RWPE1 (cell line): Measurements from ENCODE around the gene CR1.

ENCODE experiments used
- CTCF ChIA-PET: fragments of 350-600 bp; sonication (Branson Sonifier 250); formaldehyde crosslinking; extraction: SDS; loops from one replicate; lab custom pipeline; 2021; lab: Yijun Ruan, JAX
- POLR2A ChIA-PET: fragments of 400-600 bp; formaldehyde crosslinking; extraction: SDS; loops from one replicate; lab custom pipeline; 2020; ENCODE audit warnings: antibody characterized with exemption; ENCODE audit not compliant: low non-redundant PET; lab: Yijun Ruan, JAX
- DNase-seq: peaks from one replicate; pipeline ENCODE4 v3.0.0; 2012; ENCODE audit warnings: low spot score
- H3K27ac ChIP-seq: fragments of 450-650 bp; 2 replicates; pipeline ENCODE4 v1.5.1; 2017
- CTCF ChIP-seq: fragments of 450-650 bp; conservative IDR thresholded peaks from 2 replicates; pipeline ENCODE4 v1.5.1; 2017; ENCODE audit warnings: low read depth, mild to moderate bottlenecking

CR1 gene

GRCh38 chr1:207495801-207496792 lies at the start of gene CR1:
CR1 (plus strand) TSS chr1:207496157; CDS start chr1:207496268, 111 bp downstream.
- CTCF ChIA-PET: interaction anchor here (0.6 to 0.7 kb wide), 2 partner anchors 420 to 1459 kb away, joined by 3 to 4 read pairs; no protein-coding TSS in a partner anchor
- no peak within 1 kb of the TSS for H3K27ac ChIP-seq
- no peak for TF ChIP-seq CTCF
- POLR2A ChIA-PET: no interaction called here
- no peak for DNase-seq

DNA sequence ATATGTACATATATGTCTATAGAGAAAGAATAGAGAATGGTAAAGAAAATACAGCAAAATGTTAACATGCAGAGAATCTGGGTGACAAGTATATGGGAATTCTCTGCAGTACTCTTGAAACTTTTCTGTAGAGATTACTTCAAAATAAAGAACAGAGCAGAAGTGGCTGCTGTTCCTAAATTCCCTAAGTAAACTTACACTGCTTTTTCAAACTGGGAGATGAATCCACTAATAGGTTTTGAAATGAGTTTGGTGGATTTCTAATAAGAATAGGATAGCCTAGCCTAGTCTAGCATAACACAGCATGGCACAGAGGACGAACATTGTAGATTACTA lies 42.3 kb upstream of the CR1 start:
- no peak overlapping the region for H3K27ac ChIP-seq
- ChIA-PET POLR2A (no interaction called here), CTCF (interaction anchor here (1.0 kb wide), 1 partner anchor 49 kb away, joined by 8 read pairs; no protein-coding TSS in a partner anchor)
- no peak for TF ChIP-seq CTCF
- DNase-seq: no peak

DNA sequence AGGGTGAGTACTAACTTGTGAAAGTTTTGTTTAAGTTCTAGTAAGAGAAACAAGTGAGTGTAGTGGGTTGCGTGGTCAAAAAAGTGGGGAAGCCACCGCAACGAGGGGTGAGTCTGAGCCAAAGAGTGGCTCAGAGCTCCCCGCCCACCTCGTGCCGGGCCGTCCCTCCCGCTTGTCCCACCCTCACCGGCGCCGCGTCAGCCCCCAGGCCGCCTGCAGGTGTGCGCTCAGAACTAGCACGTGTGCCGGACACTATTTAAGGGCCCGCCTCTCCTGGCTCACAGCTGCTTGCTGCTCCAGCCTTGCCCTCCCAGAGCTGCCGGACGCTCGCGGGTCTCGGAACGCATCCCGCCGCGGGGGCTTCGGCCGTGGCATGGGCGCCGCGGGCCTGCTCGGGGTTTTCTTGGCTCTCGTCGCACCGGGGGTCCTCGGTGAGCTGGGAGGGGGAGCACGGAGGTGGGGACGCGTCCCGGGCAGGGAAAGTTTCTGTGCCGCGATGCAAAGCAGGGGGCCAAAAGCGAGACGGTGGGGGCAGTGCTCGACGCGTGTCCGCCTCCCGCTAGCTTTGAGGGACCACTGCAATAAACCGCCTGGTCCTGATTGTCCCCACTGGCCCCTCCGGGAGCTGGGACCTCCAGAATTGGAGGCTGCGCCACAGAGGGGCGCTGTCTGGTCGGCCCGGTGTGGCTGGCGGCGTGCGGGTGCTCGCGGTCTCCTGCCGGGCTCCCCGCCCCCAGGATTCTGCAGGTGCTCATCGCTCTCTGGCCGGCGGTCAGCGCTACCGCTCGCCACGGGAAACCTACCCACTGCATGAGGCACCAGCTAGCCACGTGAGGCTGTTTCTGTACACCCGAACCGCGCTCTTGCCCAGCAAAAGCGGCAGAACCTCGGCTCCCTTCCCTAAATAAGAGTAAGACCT lies 41.7 kb upstream of the CR1 start, which contains the start of gene CR2:
Gene CR2, plus strand, starts transcription at position 283 of the 919 bp plus-strand sequence. Its CDS starts 91 bp downstream, at position 374.
- CTCF ChIA-PET: interaction anchor here (0.6 to 1.1 kb wide), 5 partner anchors 19 to 513 kb away, joined by 3 to 8 read pairs (median 3); no protein-coding TSS in a partner anchor
- no peak within 1 kb of the TSS for H3K27ac ChIP-seq
- POLR2A ChIA-PET: no interaction called here
- 0 out of 2 replicates have a peak, but pooled peaks have one; percentile 7 for TF ChIP-seq CTCF
- peak; percentile 34 for DNase-seq

GRCh38 chr1:207455183-207455754 lies 40.7 kb upstream of the CR1 start:
- CTCF ChIA-PET: interaction anchor here (0.7 kb wide), 1 partner anchor 43 kb away, joined by 6 read pairs; no protein-coding TSS in a partner anchor
- TF ChIP-seq CTCF: no peak
- H3K27ac ChIP-seq: no peak overlapping the region
- no peak for DNase-seq
- POLR2A ChIA-PET: no interaction called here

DNA sequence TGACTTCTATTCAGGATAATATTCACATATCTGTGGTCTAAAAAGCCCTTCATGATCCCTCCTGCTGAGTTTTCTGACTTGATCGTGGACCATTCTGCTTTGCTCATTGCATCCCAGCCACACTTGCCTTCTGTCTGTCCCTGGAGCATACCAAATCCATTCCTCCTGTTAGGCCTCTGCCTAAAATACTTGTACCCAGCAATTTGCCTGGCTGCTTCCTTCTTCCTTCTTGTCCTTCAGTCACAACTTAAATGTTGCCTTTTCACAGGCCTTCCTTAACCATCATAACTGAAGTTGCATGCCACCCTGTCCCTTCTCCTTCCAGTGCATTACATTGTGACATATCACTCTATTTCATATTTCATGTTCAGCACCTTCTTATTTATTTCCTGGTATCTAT lies 37.5 kb upstream of the CR1 start:
- no peak overlapping the region for H3K27ac ChIP-seq
- DNase-seq: no peak
- ChIA-PET CTCF (interaction anchor here (0.6 kb wide), 1 partner anchor 9 kb away, joined by 3 read pairs; no protein-coding TSS in a partner anchor), POLR2A (no interaction called here)
- TF ChIP-seq CTCF: no peak

- no peak for TF ChIP-seq CTCF
- H3K27ac ChIP-seq: no peak overlapping the region
- DNase-seq: no peak
- ChIA-PET CTCF (no interaction called here), POLR2A (no interaction called here)
Observed at GRCh38 chr1:207459008-207459407, 36.9 kb upstream of the CR1 start.
